GM18498 (cell line): ENCODE measurements around the gene MTSS2.
"Not testable (repeated sequence)": the region's sequence is repeated elsewhere in the genome, so short reads cannot be mapped to it uniquely, and the experiment has no call there.

Experiments
- ATAC-seq: cut with Tn5 transposase; IDR thresholded peaks from one replicate; pipeline ENCODE4 v1.9.1; 2021; ENCODE audit warnings: mild to moderate bottlenecking, moderate library complexity; ENCODE audit not compliant: unreplicated experiment

MTSS2 gene

DNA sequence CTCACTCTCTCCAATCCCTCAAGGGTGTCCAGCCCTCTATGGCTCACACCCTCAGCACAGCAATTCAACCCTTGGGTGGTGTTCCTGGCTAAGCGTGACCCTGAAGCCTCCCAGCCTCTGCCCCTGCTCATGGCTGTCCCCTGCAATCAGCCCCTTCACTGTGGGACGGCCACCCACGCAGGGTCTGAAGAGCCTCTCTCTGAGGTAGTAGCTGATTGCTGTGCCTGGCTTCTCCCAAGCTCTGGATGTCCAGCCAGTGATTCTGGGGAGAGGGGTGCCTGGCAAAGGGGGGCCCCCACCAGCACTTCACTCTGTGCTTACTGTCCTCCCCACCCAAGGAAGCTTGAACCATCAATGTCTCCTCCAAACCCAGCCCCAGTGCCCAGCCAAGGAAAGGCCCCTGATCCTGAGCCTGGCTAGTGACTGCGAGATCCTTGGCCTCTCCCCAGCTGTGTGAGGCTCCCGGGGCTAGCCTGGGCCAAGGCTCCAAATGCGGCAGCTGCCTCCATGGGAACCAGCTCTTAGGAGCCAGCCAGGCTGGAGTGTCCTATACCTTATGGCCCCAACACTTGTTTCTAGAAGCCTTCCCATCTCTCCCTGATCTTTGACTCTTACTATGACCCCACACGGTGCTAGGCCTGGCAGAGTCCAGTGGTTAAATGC, 9.9 kb downstream of the MTSS2 start:
- ATAC-seq = no peak

DNA sequence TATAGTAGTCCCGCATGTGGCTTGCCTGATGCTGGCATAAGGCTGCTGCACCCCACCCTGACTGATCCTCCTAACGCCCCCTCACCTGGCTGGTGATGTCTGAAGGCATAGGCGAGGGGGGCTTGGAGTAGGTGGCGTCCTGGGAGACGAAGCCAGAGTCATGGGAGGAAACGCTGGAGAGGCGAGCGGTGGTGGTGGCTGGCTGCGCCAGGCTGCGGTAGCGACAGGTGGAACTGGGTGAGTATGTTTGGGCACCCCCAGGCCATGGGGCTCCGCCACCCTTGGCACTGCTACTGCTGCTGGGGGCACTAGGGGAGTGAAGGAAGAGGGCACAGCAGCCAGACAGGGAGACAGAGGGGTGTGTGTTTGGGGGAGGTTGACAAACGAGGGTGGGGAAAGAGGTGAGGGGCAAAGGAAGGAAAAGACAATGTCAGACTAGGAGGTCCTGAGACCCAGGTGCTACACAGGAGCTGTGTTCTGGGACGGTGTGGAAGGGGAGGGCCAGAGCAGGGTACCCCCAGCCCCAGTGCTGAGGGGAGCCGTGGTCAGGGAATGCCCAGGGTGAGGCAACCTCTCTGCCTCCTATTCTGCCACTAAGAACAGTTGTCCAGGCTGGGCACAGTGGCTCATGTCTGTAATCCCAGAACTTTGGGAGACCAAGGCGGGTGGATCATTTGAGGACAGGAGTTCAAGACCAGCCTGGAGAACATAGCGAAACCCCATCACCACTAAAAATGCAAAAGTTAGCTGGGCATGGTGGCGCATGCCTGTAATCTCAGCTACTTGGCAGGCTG, 11.4 kb downstream of the MTSS2 start:
- ATAC-seq = no peak

DNA sequence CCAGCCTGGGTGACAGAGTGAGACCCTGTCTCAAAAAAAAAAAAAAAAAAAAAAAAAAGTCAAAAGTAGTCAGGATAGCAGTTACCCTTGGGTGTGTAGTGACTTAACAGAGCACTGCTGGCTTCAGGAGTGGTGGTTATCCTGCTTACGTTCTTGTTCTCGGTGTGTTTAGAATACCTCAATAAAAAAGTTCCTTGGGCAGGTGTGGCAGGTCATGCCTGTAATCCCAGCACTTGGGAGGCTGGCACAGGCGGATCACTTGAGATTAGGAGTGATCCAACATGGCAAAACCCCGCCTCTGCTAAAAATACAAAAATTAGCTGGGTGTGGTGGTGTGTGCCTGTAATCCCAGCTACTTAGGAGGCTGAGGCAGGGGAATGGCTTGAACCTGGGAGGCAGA, 14.9 kb downstream of the MTSS2 start:
- ATAC-seq = not testable (repeated sequence)

DNA sequence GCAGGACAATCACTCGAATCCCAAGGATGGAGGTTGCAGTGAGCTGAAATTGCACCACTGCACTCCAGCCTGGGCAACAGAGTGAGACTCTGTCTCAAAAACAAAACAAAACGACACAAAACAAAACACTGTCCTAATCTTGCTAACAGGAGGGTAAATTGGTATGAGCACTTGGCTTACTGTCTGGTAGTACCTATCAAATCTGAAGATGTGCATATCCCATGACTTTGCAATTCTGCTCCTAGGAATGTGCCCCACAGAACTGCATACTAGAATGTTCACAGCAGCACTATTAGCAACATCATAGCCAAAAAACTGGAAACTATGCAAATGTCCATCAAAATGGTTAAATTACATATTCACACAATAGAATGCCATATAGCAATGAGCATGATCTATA, 15.7 kb downstream of the MTSS2 start:
- ATAC-seq = no peak

- ATAC-seq = no peak
These were observed 19.8 kb downstream of the MTSS2 start for GRCh38 chr16:70665806-70666735.

GRCh38 chr16:70665113-70665694, 20.6 kb downstream of the MTSS2 start:
- ATAC-seq = no peak

- ATAC-seq = no peak
These were observed 21.3 kb downstream of the MTSS2 start for GRCh38 chr16:70664325-70665112.

DNA sequence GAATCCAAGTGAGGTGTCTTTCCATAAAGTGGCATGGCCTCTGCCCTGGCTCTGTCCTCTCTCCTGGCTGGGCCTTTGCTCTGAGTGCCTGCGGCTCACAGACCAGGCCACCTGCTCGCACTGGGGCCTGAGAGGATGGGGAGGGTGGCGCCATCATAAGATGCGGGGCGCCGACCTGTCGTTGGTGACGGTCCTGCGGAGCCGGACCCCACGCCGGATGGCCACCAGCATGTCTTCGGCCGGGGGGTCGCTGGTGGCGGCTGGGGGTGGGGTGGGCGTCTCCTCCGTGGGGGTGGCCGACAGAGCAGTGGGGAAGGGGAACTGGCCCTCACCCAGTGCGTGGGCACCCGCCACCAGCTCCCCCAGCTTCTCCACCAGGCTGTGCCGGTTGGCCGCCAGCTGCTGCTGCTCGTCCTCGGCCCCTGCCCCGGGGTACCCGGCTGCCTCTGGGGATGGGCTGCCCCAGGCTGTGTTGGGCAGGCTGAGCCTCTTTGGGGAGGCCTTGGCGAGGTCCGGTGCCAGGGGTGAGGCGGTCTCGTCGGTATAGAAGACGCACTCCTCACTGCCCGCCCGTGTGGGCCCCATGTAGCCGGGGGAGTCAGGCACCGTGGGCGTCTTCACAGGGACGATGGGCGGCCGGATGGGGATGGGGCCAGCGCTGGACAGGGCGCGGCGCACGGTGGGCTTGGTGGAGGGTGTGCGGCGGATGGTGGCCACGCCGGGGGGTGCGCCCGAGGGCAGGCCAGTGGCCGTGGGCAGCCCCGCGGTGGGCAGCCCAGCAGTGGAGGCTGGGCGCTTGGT, 22.1 kb downstream of the MTSS2 start:
- no peak for ATAC-seq

DNA sequence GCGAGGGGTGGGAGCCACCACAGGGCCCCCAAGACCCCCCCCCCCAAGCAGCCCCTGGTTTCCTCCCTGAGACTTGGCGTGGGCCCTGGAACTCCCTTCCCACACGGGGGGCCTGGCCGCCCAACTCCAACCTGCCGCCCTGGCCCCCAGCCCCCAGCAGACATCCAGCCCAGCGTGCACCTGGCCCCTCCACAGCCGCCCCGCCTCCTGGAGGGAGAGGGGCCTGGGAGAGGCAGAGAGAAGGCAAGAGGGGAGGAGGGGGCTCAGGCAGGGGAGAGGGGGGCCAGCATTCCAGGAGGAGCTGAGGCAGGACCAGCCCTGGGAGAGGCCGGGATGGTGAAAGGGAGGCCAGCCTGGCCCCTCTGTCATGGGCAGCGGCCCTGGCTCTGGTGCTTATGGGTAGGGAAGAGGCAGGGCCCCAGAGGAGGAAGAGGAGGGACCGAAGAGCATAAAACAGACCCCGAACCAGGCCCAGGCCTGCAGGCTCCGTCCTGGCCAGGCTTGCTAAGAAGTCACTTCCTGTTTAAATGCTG, 22.8 kb downstream of the MTSS2 start:
- ATAC-seq = no peak

DNA sequence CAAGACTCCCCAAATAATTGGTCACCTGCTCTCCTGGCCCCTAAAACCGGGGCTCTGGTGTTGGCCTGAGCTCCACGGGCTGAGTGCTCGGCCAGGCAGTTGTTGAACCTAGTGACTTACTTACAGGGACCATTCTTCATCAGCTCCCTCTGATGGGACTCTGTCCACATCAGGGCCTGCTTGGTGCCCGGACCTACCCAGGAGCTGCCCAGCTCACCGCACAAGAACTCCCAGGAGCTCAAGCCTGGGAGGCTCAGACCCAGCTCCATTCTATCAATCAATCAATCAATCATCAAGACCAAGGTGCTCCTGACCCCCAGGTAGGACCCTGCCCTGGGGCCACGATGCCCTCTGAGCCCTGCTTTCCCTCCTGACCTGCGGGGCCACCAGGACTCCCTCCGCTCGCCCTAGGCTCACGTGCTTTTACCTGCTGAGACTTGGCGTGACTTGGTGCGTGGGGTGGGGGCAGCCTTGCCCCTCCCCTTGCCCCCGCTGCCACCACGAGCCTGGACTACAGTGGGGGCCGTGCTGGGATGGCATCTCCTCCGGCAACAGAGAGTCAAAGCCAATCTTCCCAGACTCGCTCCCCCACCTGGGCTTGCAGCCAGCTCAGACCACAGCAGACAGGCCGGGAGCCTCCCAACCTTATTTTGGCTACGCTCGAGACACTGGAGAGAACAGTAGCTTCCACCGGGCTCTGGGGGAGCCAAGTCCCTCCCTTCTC, 23.8 kb downstream of the MTSS2 start:
- ATAC-seq = no peak

- ATAC-seq = no peak
These were observed 24.3 kb downstream of the MTSS2 start for GRCh38 chr16:70661534-70661917.

- ATAC-seq = no peak
These were observed 25.0 kb downstream of the MTSS2 start for GRCh38 chr16:70660672-70661350.

GRCh38 chr16:70659953-70660671, 25.7 kb downstream of the MTSS2 start:
- no peak for ATAC-seq

DNA sequence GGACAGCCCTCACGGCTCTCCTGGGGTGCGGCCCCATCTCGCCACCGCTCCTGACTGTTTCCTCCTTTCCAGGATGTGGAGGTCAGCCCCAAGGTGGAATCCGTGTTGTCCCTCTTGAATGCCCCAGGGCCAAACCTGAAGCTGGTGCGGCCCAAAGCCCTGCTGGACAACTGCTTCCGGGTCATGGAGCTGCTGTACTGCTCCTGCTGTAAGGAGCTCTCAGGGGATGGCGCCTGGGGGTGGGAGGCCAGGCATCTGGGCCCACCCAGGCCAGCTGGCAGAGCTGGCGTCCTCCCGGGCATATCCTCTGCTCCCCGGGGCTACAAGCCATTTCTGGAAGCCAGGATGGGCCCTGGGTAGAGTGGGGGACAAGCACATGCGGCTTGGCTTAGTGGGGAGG, 26.3 kb downstream of the MTSS2 start:
- no peak for ATAC-seq

GRCh38 chr16:70658921-70659320, 26.9 kb downstream of the MTSS2 start:
- no peak for ATAC-seq

- ATAC-seq = no peak
These were observed 27.9 kb downstream of the MTSS2 start for GRCh38 chr16:70657956-70658355.

GRCh38 chr16:70656712-70657263, 29.1 kb downstream of the MTSS2 start:
- ATAC-seq = no peak
